Epithelial cell of prostate (primary cell): ENCODE results near the gene CCDC87.
A peak's percentile ranks its signal among the peaks of the same experiment; 100 is the strongest.
"Not testable (repeated sequence)": the region's sequence is repeated elsewhere in the genome, so short reads cannot be mapped to it uniquely, and the experiment has no call there.

Experiments used
- DNase-seq: peaks from one replicate; pipeline ENCODE4 v3.0.0-alpha.2; 2011; ENCODE audit warnings: low read depth, low spot score
- H3K27ac ChIP-seq: fragments of 450-650 bp; 2 replicates; pipeline ENCODE4 v1.5.1; 2017; ENCODE audit warnings: mild to moderate bottlenecking

The CCDC87 gene

GRCh38 chr11:66592457-66593302, at the start of gene CCDC87, which contains the start of gene CCS:
Gene CCDC87 (minus strand): TSS chr11:66593063. CDS start chr11:66593015, 48 bp downstream.
Gene CCS (plus strand): TSS chr11:66593185. CDS start chr11:66593262, 77 bp downstream.
- DNase-seq, result peak; percentile 59
- H3K27ac ChIP-seq, result peak within 1 kb of the TSS; percentile 18

- DNase-seq, result no peak
- H3K27ac ChIP-seq, result no peak overlapping the region
These were observed 49.0 kb upstream of the CCDC87 start for GRCh38 chr11:66641834-66642233.

GRCh38 chr11:66639814-66640340, 47.0 kb upstream of the CCDC87 start:
- not testable (repeated sequence) for DNase-seq, H3K27ac ChIP-seq

GRCh38 chr11:66639066-66639813, 46.4 kb upstream of the CCDC87 start:
- DNase-seq, result no peak
- peak overlapping the region; percentile 77 for H3K27ac ChIP-seq

GRCh38 chr11:66638177-66639065, 45.6 kb upstream of the CCDC87 start, which contains the start of gene RBM4:
Gene RBM4 (plus strand): TSS chr11:66638703. CDS start chr11:66639712, 1,009 bp downstream.
- peak within 1 kb of the TSS; percentile 77 for H3K27ac ChIP-seq
- DNase-seq, result peak; percentile 99

- H3K27ac ChIP-seq, result peak overlapping the region; percentile 77
- DNase-seq, result no peak
These were observed 44.8 kb upstream of the CCDC87 start for GRCh38 chr11:66637557-66638176.

- no peak for DNase-seq
- H3K27ac ChIP-seq, result peak overlapping the region; percentile 77
These were observed 43.5 kb upstream of the CCDC87 start for GRCh38 chr11:66636411-66636810.

- H3K27ac ChIP-seq, result no peak overlapping the region
- DNase-seq, result no peak
These were observed 40.1 kb upstream of the CCDC87 start for GRCh38 chr11:66632952-66633351.

GRCh38 chr11:66631883-66632282, 39.0 kb upstream of the CCDC87 start:
- DNase-seq, result no peak
- no peak overlapping the region for H3K27ac ChIP-seq

- no peak overlapping the region for H3K27ac ChIP-seq
- no peak for DNase-seq
These were observed 36.5 kb upstream of the CCDC87 start for GRCh38 chr11:66629356-66629755.

- DNase-seq, result no peak
- H3K27ac ChIP-seq, result no peak overlapping the region
These were observed 35.3 kb upstream of the CCDC87 start for GRCh38 chr11:66628061-66628603.

- no peak overlapping the region for H3K27ac ChIP-seq
- DNase-seq, result no peak
These were observed 34.1 kb upstream of the CCDC87 start for GRCh38 chr11:66626926-66627325.

- DNase-seq, result no peak
- H3K27ac ChIP-seq, result no peak overlapping the region
These were observed 33.5 kb upstream of the CCDC87 start for GRCh38 chr11:66626382-66626781.

- DNase-seq, result no peak
These were observed 32.9 kb upstream of the CCDC87 start for GRCh38 chr11:66625752-66626149.

GRCh38 chr11:66625041-66625751, 32.3 kb upstream of the CCDC87 start:
- DNase-seq, result no peak
- H3K27ac ChIP-seq, result no peak overlapping the region

More at GRCh38 chr11:66625752-66626149, 32.9 kb upstream of the CCDC87 start:
- no peak overlapping the region for H3K27ac ChIP-seq

GRCh38 chr11:66624450-66624849, 31.6 kb upstream of the CCDC87 start:
- no peak for DNase-seq
- no peak overlapping the region for H3K27ac ChIP-seq

- peak overlapping the region; percentile 80 for H3K27ac ChIP-seq
- DNase-seq, result peak; percentile 70
These were observed 26.3 kb upstream of the CCDC87 start for GRCh38 chr11:66619080-66619554.

- no peak for DNase-seq
These were observed 24.4 kb upstream of the CCDC87 start for GRCh38 chr11:66617155-66617834.

More at GRCh38 chr11:66617155-66617834, 24.4 kb upstream of the CCDC87 start:
- H3K27ac ChIP-seq, result peak overlapping the region; percentile 80
